Neural progenitor cell (in vitro differentiated cells): ENCODE data around the gene PLCB1. TPM values are rescaled to one million over a fixed set of nuclear protein-coding genes. Genes with fewer than 3 reads are reported as not detected.

Experiments
- DNase-seq: peaks from one replicate; pipeline ENCODE4 v3.0.0-alpha.2; 2016; ENCODE audit warnings: low spot score
- H2AFZ ChIP-seq: fragments of 200-600 bp; sonication (generic); replicated peaks from 2 replicates; pipeline ENCODE4 v1.6.1; 2016; ENCODE audit warnings: antibody characterized with exemption
- H3F3A ChIP-seq: fragments of 200-600 bp; sonication (generic); 2 replicates; pipeline ENCODE4 v1.6.1; 2016; ENCODE audit warnings: antibody characterized with exemption, low read depth
- H3K27ac ChIP-seq: fragments of 200-600 bp; sonication (generic); 2 replicates; pipeline ENCODE4 v1.5.1; 2016; ENCODE audit warnings: mild to moderate bottlenecking
- H3K27me3 ChIP-seq: fragments of 200-600 bp; sonication (generic); 2 replicates; pipeline ENCODE4 v1.6.1; 2016; ENCODE audit warnings: mild to moderate bottlenecking, moderate library complexity
- H3K36me3 ChIP-seq: fragments of 200-600 bp; sonication (generic); 2 replicates; pipeline ENCODE4 v1.5.1; 2016
- H3K4me1 ChIP-seq: fragments of 200-600 bp; sonication (generic); 2 replicates; pipeline ENCODE4 v1.6.1; 2016; ENCODE audit warnings: mixed run types
- H3K4me2 ChIP-seq: fragments of 200-600 bp; sonication (generic); 2 replicates; pipeline ENCODE4 v1.6.1; 2016
- H3K4me3 ChIP-seq: fragments of 200-600 bp; sonication (generic); 2 replicates; pipeline ENCODE4 v1.5.1; 2016
- H3K79me2 ChIP-seq: fragments of 200-600 bp; sonication (generic); 2 replicates; pipeline ENCODE4 v1.6.1; 2016; ENCODE audit warnings: low read depth
- H3K9ac ChIP-seq: fragments of 200-600 bp; sonication (generic); 2 replicates; pipeline ENCODE4 v1.6.1; 2016
- H3K9me3 ChIP-seq: fragments of 200-600 bp; sonication (generic); 2 replicates; pipeline ENCODE4 v1.5.1; 2016; ENCODE audit warnings: low read depth
- H4K20me1 ChIP-seq: fragments of 200-600 bp; sonication (generic); 2 replicates; pipeline ENCODE4 v1.6.1; 2016; ENCODE audit warnings: low read depth
- H3K27ac Mint-ChIP-seq: 3 replicates; pipeline ENCODE4 v1.8.0; 2021; ENCODE audit warnings: mixed read lengths
- H3K27me3 Mint-ChIP-seq: 2 replicates; pipeline ENCODE4 v1.8.0; 2022; ENCODE audit warnings: low read depth, mild to moderate bottlenecking, inconsistent platforms, moderate library complexity, mixed read lengths; ENCODE audit not compliant: insufficient read depth
- H3K36me3 Mint-ChIP-seq: 3 replicates; pipeline ENCODE4 v1.8.0; 2021; ENCODE audit warnings: mixed read lengths
- H3K4me1 Mint-ChIP-seq: 3 replicates; pipeline ENCODE4 v1.8.0; 2021; ENCODE audit warnings: mixed read lengths
- H3K4me3 Mint-ChIP-seq: 3 replicates; pipeline ENCODE4 v1.8.0; 2021; ENCODE audit warnings: mild to moderate bottlenecking, moderate library complexity, mixed read lengths
- H3K9me3 Mint-ChIP-seq: 3 replicates; pipeline ENCODE4 v1.8.0; 2020; ENCODE audit warnings: mixed read lengths
- EZH2 ChIP-seq: fragments of 200-600 bp; sonication (generic); IDR thresholded peaks from 2 replicates; pipeline ENCODE4 v1.6.1; 2017; ENCODE audit warnings: antibody characterized with exemption, mild to moderate bottlenecking, moderate library complexity
- EZH2phosphoT487 ChIP-seq: fragments of 200-600 bp; sonication (generic); IDR thresholded peaks from 2 replicates; pipeline ENCODE4 v1.6.1; 2017; ENCODE audit warnings: antibody characterized with exemption
- total RNA-seq: library from RNA; depleted of rRNA; stranded (reverse); fragments of >200 nt; gene quantifications from 2 replicates; pipeline ENCODE4 v1.2.3, GENCODE V29; 2015; ENCODE audit warnings: low replicate concordance
- TF ChIP-seq, protein P1 (sequence below): fragments of 200-600 bp; sonication (generic); IDR thresholded peaks from 2 replicates; pipeline ENCODE4 v1.5.1; 2017; ENCODE audit warnings: antibody characterized with exemption, mild to moderate bottlenecking

The PLCB1 gene
- total RNA-seq, 1 donor from 2014 or later = 30.2 TPM

DNA sequence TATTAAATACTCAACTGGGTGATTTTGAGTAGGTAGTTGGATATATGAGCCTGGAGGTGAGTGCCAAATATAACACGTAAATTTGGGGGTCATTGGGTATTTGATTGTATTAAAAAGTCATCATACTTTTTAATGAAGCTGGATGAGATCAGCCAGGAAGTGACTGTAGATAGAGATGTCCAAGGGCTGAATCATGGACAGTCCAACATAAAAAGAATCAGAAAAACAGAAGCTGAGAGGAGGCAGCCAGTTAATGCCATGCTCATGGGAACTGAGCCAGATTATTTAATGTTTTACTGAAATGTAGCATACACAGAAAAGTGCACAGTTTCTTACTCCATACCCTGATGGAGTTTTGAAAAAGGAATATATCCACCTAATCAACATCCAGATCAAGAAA lies 501.3 kb downstream of the PLCB1 start:
- H3K9ac ChIP-seq = no peak overlapping the region
- no peak overlapping the region for H3K27ac ChIP-seq
- H3K27me3 ChIP-seq = no peaks in the 10 kb centered on the region
- Mint-ChIP-seq H3K27me3 (no peaks in the 10 kb centered on the region), H3K4me3 (no peak overlapping the region), H3K27ac (no peak overlapping the region), H3K9me3 (no peaks in the 10 kb centered on the region), H3K36me3 (peaks cover 2% of the 10 kb centered on the region), H3K4me1 (no peaks in the 10 kb centered on the region)
- H3K36me3 ChIP-seq = no peaks in the 10 kb centered on the region
- no peak overlapping the region for H3K4me3 ChIP-seq
- H3F3A ChIP-seq = no peaks in the 10 kb centered on the region
- H3K79me2 ChIP-seq = no peaks in the 10 kb centered on the region
- no peaks in the 10 kb centered on the region for H3K4me1 ChIP-seq
- no peak overlapping the region for H2AFZ ChIP-seq
- DNase-seq = no peak
- no peaks in the 10 kb centered on the region for H3K9me3 ChIP-seq
- H4K20me1 ChIP-seq = no peaks in the 10 kb centered on the region
- no peak for TF ChIP-seq EZH2
- TF ChIP-seq EZH2phosphoT487 = no peak
- TF ChIP-seq, protein P1, sequence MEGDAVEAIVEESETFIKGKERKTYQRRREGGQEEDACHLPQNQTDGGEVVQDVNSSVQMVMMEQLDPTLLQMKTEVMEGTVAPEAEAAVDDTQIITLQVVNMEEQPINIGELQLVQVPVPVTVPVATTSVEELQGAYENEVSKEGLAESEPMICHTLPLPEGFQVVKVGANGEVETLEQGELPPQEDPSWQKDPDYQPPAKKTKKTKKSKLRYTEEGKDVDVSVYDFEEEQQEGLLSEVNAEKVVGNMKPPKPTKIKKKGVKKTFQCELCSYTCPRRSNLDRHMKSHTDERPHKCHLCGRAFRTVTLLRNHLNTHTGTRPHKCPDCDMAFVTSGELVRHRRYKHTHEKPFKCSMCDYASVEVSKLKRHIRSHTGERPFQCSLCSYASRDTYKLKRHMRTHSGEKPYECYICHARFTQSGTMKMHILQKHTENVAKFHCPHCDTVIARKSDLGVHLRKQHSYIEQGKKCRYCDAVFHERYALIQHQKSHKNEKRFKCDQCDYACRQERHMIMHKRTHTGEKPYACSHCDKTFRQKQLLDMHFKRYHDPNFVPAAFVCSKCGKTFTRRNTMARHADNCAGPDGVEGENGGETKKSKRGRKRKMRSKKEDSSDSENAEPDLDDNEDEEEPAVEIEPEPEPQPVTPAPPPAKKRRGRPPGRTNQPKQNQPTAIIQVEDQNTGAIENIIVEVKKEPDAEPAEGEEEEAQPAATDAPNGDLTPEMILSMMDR = no peak
- H3K4me2 ChIP-seq = no peak overlapping the region

DNA sequence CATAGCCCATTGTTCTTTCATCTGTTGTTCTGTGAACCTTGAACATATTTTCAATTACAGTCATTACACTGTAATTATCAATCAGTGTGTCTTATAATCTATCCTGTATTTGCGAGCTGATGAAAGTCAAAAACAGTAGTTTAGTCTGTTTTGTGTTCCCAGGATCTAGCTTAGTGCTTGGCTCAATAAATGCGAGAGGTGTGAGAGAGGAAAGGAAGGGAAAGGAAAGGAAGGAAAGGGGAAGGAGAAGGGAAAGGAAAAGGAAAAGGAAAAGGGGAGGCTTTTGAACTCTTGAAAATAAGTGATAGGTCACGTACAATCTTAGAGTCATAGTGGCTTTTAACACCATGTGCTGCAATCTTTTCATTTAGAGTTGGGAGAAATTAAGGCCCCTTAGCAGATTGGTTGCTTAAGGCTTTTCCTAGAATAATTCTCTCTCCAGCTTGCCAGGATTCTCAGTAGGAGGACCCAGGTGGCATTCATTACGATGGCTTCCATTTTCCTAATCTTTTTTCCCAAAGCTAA lies 503.0 kb downstream of the PLCB1 start:
- Mint-ChIP-seq H3K4me1 (no peaks in the 10 kb centered on the region), H3K9me3 (no peaks in the 10 kb centered on the region), H3K4me3 (no peak overlapping the region), H3K27me3 (no peaks in the 10 kb centered on the region), H3K36me3 (no peaks in the 10 kb centered on the region), H3K27ac (no peak overlapping the region)
- no peaks in the 10 kb centered on the region for H3K27me3 ChIP-seq
- no peak overlapping the region for H2AFZ ChIP-seq
- no peaks in the 10 kb centered on the region for H4K20me1 ChIP-seq
- no peak overlapping the region for H3K4me3 ChIP-seq
- H3K36me3 ChIP-seq = no peaks in the 10 kb centered on the region
- H3K4me2 ChIP-seq = no peak overlapping the region
- H3K79me2 ChIP-seq = no peaks in the 10 kb centered on the region
- TF ChIP-seq EZH2phosphoT487 (no peak), EZH2 (no peak)
- TF ChIP-seq, protein P1 = no peak
- H3F3A ChIP-seq = peaks cover 3% of the 10 kb centered on the region
- DNase-seq = no peak
- no peak overlapping the region for H3K27ac ChIP-seq
- peaks cover 11% of the 10 kb centered on the region for H3K4me1 ChIP-seq
- no peak overlapping the region for H3K9ac ChIP-seq
- no peaks in the 10 kb centered on the region for H3K9me3 ChIP-seq

- peaks cover 3% of the 10 kb centered on the region for H3F3A ChIP-seq
- H3K27ac Mint-ChIP-seq = no peak overlapping the region
- H3K9me3 ChIP-seq = no peaks in the 10 kb centered on the region
- no peak overlapping the region for H3K9ac ChIP-seq
- H3K36me3 Mint-ChIP-seq = no peaks in the 10 kb centered on the region
- H2AFZ ChIP-seq = no peak overlapping the region
- no peaks in the 10 kb centered on the region for H3K27me3 Mint-ChIP-seq
- no peak overlapping the region for H3K4me2 ChIP-seq
- no peaks in the 10 kb centered on the region for H3K36me3 ChIP-seq
- H3K4me3 ChIP-seq = no peak overlapping the region
- H3K4me1 ChIP-seq = peaks cover 11% of the 10 kb centered on the region
- DNase-seq = no peak
- H3K4me3 Mint-ChIP-seq = no peak overlapping the region
- H3K9me3 Mint-ChIP-seq = no peaks in the 10 kb centered on the region
- H3K79me2 ChIP-seq = no peaks in the 10 kb centered on the region
- H3K27ac ChIP-seq = no peak overlapping the region
- no peaks in the 10 kb centered on the region for H4K20me1 ChIP-seq
- TF ChIP-seq EZH2phosphoT487 (no peak), EZH2 (no peak)
- TF ChIP-seq, protein P1 = no peak
- no peaks in the 10 kb centered on the region for H3K27me3 ChIP-seq
- H3K4me1 Mint-ChIP-seq = no peaks in the 10 kb centered on the region
These were observed 503.8 kb downstream of the PLCB1 start for GRCh38 chr20:8635837-8636236.
